NCI-H524 (cell line): Measurements from ENCODE around the gene PIK3R3.
"Not testable (repeated sequence)": the region's sequence is repeated elsewhere in the genome, so short reads cannot be mapped to it uniquely, and the experiment has no call there.

Source experiments
- DNase-seq, 2 experiments: peaks; one replicate each; lab custom pipeline; 2025; lab: John Stamatoyannopoulos, UW

The PIK3R3 gene

GRCh38 chr1:46065405-46065804 is 67.0 kb downstream of the PIK3R3 start:
- DNase-seq = no peak

- no peak for DNase-seq
Measured at GRCh38 chr1:46064708-46065107, 67.7 kb downstream of the PIK3R3 start.

- DNase-seq = peak in 1 of 2 experiments; percentile 3
Measured at GRCh38 chr1:46062651-46063319, 69.6 kb downstream of the PIK3R3 start.

- DNase-seq = no peak
Measured at GRCh38 chr1:46061146-46061545, 71.3 kb downstream of the PIK3R3 start.

- no peak for DNase-seq
Measured at GRCh38 chr1:46058936-46059335, 73.5 kb downstream of the PIK3R3 start.

GRCh38 chr1:46057781-46058180 is 74.6 kb downstream of the PIK3R3 start:
- no peak for DNase-seq

GRCh38 chr1:46057215-46057614 is 75.2 kb downstream of the PIK3R3 start:
- not testable (repeated sequence) for DNase-seq

GRCh38 chr1:46056325-46056724 is 76.1 kb downstream of the PIK3R3 start:
- no peak for DNase-seq

GRCh38 chr1:46053734-46054133 is 78.7 kb downstream of the PIK3R3 start:
- DNase-seq = no peak

- DNase-seq = no peak
Measured at GRCh38 chr1:46044116-46044515, 88.3 kb downstream of the PIK3R3 start.

GRCh38 chr1:46043458-46044017 is 88.9 kb downstream of the PIK3R3 start:
- DNase-seq = no peak

GRCh38 chr1:46041974-46042373 is 90.5 kb downstream of the PIK3R3 start:
- DNase-seq = peak in 1 of 2 experiments; percentile 10

- no peak for DNase-seq
Measured at GRCh38 chr1:46041551-46041950, 90.9 kb downstream of the PIK3R3 start.

- DNase-seq = peak in 1 of 2 experiments; percentile 11
Measured at GRCh38 chr1:46039571-46040052, 92.8 kb downstream of the PIK3R3 start.

- peak; percentile 47 to 75 for DNase-seq
Measured at GRCh38 chr1:46036894-46037839, 95.3 kb downstream of the PIK3R3 start.

- no peak for DNase-seq
Measured at GRCh38 chr1:46034601-46035516, 97.6 kb downstream of the PIK3R3 start.

- no peak for DNase-seq
Measured at GRCh38 chr1:46030876-46031660, 101.4 kb downstream of the PIK3R3 start.

- no peak for DNase-seq
Measured at GRCh38 chr1:46030074-46030870, 102.2 kb downstream of the PIK3R3 start.

- no peak for DNase-seq
Measured at GRCh38 chr1:46027788-46028573, 104.4 kb downstream of the PIK3R3 start.
